GM21447 (cell line): ENCODE data around the gene B3GALT6.

Source experiments
- ATAC-seq: cut with Tn5 transposase; IDR thresholded peaks from one replicate; pipeline ENCODE4 v1.9.1; 2021; ENCODE audit not compliant: unreplicated experiment

B3GALT6 gene

DNA sequence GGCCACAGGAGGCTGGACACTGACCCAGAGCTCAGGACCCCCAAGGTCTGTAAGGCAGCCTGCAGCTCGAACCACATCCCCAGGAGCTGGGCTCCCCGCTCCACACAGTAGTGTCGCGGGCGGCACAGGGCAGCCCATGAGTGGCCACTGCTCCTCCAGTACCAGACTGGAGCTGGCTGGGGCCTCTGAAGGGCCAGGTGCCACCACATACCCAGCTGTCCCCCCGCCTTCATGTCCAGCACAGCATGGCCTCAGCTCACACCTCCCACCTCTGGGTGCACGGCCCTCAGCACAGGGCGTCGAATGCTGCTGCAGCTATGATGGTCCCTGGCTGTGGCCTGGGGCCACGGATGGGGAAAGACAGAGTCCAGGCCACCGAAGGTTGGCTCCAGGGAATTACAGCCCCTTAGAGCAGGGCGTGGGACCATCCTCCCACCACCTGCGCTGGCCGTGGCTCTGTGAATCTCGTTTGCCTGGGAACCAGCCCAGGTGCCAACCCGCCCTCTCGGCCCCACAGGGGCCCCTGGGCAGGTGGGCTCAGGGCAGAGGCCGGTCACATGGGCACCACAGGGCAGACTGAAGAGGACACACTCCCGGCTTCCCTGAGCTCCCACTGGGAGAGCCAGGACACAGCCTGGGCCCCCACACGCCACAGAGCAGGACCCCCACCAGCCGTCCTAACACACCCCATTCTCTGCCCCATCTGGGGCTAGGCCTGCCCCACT lies 16.0 kb upstream of the B3GALT6 start:
- no peak for ATAC-seq

DNA sequence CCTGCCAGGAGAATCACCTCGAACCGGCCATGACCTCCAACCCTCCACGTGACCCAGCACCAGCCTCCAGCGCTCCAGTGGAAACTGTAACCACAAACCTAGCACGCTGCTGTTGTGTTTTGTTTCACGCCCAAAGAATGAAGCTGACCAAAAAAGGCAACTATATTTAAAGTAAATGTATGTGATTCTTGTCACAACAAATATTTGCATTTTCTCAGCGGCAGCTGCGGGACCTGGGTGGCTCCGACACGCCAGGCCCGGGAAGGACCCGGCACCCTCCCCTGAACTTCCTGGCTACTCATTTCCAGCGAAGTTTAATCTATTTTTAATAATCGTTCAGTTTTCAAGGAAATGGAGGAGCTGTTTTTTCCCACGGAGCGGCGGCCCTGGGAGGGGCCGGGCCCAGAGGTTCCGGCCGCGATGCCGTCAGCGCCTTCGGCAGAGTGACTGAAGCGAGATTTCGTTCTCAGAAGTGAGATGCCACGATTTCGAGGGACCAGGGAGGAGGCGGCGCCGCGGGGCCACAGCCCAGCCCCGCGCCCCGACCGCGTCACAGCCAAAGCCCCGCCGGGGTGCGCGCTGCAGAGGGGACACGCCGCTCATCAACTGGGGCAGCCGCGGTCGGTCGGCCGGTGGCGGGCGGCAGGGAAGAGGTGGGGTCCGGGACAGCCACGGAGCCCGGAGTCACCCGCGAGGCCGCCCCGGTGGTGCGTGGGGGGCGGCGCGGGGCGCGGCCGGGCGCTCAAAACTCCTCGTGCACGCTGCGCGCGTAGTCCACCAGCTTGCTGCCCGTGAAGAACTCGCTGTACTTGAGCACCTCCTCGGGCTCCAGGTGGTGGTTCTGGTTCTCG lies 15.0 kb upstream of the B3GALT6 start:
- no peak for ATAC-seq

GRCh38 chr1:1217621-1218523 lies 14.2 kb upstream of the B3GALT6 start:
- no peak for ATAC-seq

- ATAC-seq = no peak
Measured at GRCh38 chr1:1218524-1219200, 13.4 kb upstream of the B3GALT6 start.

- no peak for ATAC-seq
Measured at GRCh38 chr1:1219341-1219740, 12.7 kb upstream of the B3GALT6 start.

- ATAC-seq = no peak
Measured at GRCh38 chr1:1220197-1220596, 11.8 kb upstream of the B3GALT6 start.

GRCh38 chr1:1221887-1222574 lies 10.0 kb upstream of the B3GALT6 start:
- no peak for ATAC-seq

GRCh38 chr1:1222575-1223225 lies 9.3 kb upstream of the B3GALT6 start:
- ATAC-seq = no peak

- no peak for ATAC-seq
Measured at GRCh38 chr1:1223321-1223720, 8.7 kb upstream of the B3GALT6 start.

- ATAC-seq = no peak
Measured at GRCh38 chr1:1223891-1224290, 8.1 kb upstream of the B3GALT6 start.

DNA sequence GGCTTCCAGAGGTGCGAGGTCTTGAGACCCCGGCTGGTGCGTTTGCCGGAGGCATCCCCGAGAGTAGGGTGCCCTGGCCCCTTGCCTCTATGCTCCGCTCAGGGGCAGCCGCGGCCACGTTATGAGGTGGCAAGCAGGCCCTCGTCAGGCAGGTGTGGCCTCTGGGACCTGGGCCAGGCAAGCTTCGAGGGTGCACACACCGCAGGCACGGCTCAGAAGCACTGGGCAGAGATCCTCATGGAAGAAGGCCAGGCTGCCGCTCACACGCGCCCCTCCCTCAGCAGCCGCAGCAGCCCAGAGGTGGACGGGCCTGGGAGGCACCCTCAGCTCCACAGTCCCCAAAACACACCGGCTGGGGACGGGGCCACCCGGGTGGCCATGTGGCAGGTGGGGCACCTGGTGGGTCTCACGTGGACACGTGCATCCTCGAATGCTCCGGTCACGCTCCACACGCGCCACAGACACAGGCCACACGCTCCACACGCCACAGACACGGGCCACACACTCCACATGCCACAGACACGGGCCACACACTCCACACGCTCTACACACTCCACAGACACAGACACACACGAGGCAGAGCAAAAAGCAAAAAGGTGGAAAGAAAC lies 6.7 kb upstream of the B3GALT6 start:
- ATAC-seq = no peak

DNA sequence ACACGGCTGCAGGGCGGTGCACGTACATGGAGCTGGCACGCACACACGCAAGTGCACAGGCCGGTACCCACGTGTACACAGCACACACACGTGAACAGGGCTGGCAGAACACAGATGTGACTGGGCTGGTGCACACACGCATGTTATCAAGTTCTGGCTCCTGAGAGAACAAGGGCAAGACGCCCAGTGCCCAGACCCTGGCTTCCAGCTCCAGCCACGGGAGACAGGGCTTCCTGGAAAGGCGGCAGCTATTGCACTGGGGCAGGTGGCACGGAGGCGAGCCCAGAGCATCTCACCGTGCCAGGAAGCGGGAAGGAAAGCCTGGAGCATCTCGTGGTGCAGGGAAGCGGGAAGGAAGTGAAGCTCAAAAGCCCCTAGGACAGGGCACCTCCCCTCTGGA lies 6.1 kb upstream of the B3GALT6 start:
- ATAC-seq = no peak

GRCh38 chr1:1226566-1227362 lies 5.3 kb upstream of the B3GALT6 start:
- no peak for ATAC-seq

DNA sequence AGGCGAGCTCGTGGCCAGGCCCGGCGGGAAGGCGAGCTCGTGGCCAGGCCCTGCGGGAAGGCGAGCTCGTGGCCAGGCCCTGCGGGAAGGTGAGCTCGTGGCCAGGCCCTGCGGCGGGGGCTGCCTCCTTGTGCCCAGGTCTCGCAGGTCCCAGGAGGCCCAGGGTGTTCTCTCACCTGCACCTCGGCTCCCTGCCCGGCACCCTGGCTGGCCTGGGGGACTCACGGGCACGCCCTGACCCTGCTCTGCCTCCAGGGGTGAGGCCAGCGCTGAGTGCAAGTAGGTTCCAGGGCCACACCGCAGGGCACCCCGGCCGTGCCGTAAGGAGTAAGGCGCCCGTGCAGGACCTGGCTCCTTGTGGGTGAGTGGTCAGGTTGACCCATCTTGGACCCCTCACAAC lies 4.7 kb upstream of the B3GALT6 start:
- no peak for ATAC-seq

DNA sequence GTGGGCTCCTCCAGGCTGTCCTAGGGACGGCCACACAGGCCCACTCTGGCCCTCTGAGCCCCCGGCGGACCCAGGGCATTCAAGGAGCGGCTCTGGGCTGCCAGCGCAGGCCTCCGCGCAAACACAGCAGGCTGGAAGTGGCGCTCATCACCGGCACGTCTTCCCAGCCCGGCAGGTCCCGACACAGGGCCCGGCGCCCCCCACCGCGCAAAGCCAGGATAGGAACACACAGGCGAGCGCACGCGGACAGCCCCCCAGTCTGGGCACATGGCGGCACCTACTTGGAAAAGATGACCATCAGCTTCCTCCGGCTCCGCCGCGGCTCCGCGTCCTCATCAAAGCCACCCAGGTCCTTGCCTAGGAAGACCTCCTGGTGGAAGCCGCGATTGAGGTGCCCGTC lies 3.9 kb upstream of the B3GALT6 start:
- no peak for ATAC-seq

GRCh38 chr1:1228596-1229321 lies 3.3 kb upstream of the B3GALT6 start:
- ATAC-seq = no peak

GRCh38 chr1:1229770-1230169 lies 2.3 kb upstream of the B3GALT6 start:
- ATAC-seq = no peak
